IMR-90 (cell line): ENCODE measurements around the gene PIP5K1B. TPM values are rescaled to one million over a fixed set of nuclear protein-coding genes. Genes with fewer than 3 reads are reported as not detected.

Source experiments
- ATAC-seq: fragments of 200-7000 bp; cut with Tn5 transposase; 2 replicates; pipeline ENCODE4 v1.9.1; 2020; ENCODE audit warnings: low read depth, mild to moderate bottlenecking, moderate library complexity
- BruUV-seq: library from RNA; stranded (reverse); fragments of 400-500 nt; replicated peaks from 2 replicates; lab custom pipeline; 2021; lab: Mats Ljungman, UMichigan
- CTCF ChIA-PET: fragments of 300-600 bp; formaldehyde crosslinking; extraction: SDS; loops from one replicate; lab custom pipeline; 2021; ENCODE audit warnings: antibody characterized with exemption; lab: Yijun Ruan, JAX
- POLR2A ChIA-PET: fragments of 300-600 bp; sonication (Branson Sonifier 250); formaldehyde crosslinking; loops from one replicate; lab custom pipeline; 2022; ENCODE audit warnings: antibody characterized with exemption; ENCODE audit not compliant: unreplicated experiment; lab: Charles Lee
- DNase-seq: peaks from one replicate; pipeline ENCODE4 v3.0.0; 2013
- H2AFZ ChIP-seq: replicated peaks from 2 replicates; pipeline ENCODE3; 2013; ENCODE audit warnings: low read length, mild to moderate bottlenecking; ENCODE audit not compliant: poor library complexity
- H2AK5ac ChIP-seq: 2 replicates; pipeline ENCODE4 v1.6.1; 2013; ENCODE audit warnings: low read depth, low read length, inconsistent platforms
- H2AK9ac ChIP-seq: replicated peaks from 2 replicates; pipeline ENCODE3; 2013; ENCODE audit warnings: mild to moderate bottlenecking, low read depth, low read length, moderate library complexity; ENCODE audit not compliant: poor library complexity
- H2BK120ac ChIP-seq: 2 replicates; pipeline ENCODE4 v1.6.1; 2013; ENCODE audit warnings: low read depth, low read length, inconsistent platforms
- H2BK15ac ChIP-seq: 3 replicates; pipeline ENCODE4 v1.6.1; 2013; ENCODE audit warnings: low read depth, low read length, inconsistent platforms
- H2BK20ac ChIP-seq: 2 replicates; pipeline ENCODE4 v1.6.1; 2013; ENCODE audit warnings: low read depth, mild to moderate bottlenecking, inconsistent platforms, low read length, moderate library complexity
- H2BK5ac ChIP-seq: 2 replicates; pipeline ENCODE4 v1.6.1; 2013; ENCODE audit warnings: mild to moderate bottlenecking, low read depth, low read length, inconsistent platforms; ENCODE audit not compliant: poor library complexity, severe bottlenecking
- H3K14ac ChIP-seq: replicated peaks from 2 replicates; pipeline ENCODE4 v1.6.1; 2013; ENCODE audit warnings: low read depth, low read length, inconsistent platforms
- H3K18ac ChIP-seq: 2 replicates; pipeline ENCODE4 v1.6.1; 2013; ENCODE audit warnings: low read depth, low read length, control low read depth
- H3K23ac ChIP-seq: 2 replicates; pipeline ENCODE4 v1.6.1; 2013; ENCODE audit warnings: low read depth, low read length, inconsistent platforms
- H3K27ac ChIP-seq: 2 replicates; pipeline ENCODE4 v1.5.1; 2013; ENCODE audit warnings: mild to moderate bottlenecking, control low read depth, low read length; ENCODE audit not compliant: insufficient read depth
- H3K27me3 ChIP-seq: 2 replicates; pipeline ENCODE4 v1.6.1; 2013; ENCODE audit warnings: low read length; ENCODE audit not compliant: control insufficient read depth, insufficient read depth
- H3K36me3 ChIP-seq: 2 replicates; pipeline ENCODE4 v1.6.1; 2013; ENCODE audit warnings: low read length, mixed read lengths; ENCODE audit not compliant: control insufficient read depth, insufficient read depth
- H3K4ac ChIP-seq: 2 replicates; pipeline ENCODE4 v1.6.1; 2013; ENCODE audit warnings: low read depth, low read length, inconsistent platforms
- H3K4me1 ChIP-seq: 2 replicates; pipeline ENCODE4 v1.6.1; 2013; ENCODE audit warnings: low read length, mixed read lengths; ENCODE audit not compliant: control insufficient read depth, insufficient read depth
- H3K4me2 ChIP-seq: 2 replicates; pipeline ENCODE4 v1.6.1; 2013; ENCODE audit warnings: low read depth, mild to moderate bottlenecking, control low read depth, low read length, moderate library complexity
- H3K4me3 ChIP-seq: 2 replicates; pipeline ENCODE4 v1.5.1; 2013; ENCODE audit warnings: low read depth, mild to moderate bottlenecking, control low read depth, low read length, moderate library complexity; ENCODE audit not compliant: insufficient read depth
- H3K56ac ChIP-seq: 2 replicates; pipeline ENCODE4 v1.6.1; 2013; ENCODE audit warnings: low read length, inconsistent platforms; ENCODE audit not compliant: insufficient read depth; ENCODE audit errors: extremely low read depth
- H3K79me1 ChIP-seq, 2 experiments: 2 replicates each; pipeline ENCODE4 v1.6.1; 2013; ENCODE audit warnings: low read length in 2 of 2, inconsistent platforms in 1 of 2, low read depth in 1 of 2
- H3K9ac ChIP-seq: 2 replicates; pipeline ENCODE4 v1.6.1; 2013; ENCODE audit warnings: low read depth, low read length, control low read depth
- H3K9me1 ChIP-seq: 2 replicates; pipeline ENCODE4 v1.6.1; 2013; ENCODE audit warnings: low read length, inconsistent platforms; ENCODE audit not compliant: insufficient read depth
- H3K9me3 ChIP-seq: 2 replicates; pipeline ENCODE4 v1.6.1; 2013; ENCODE audit warnings: low read length; ENCODE audit not compliant: control insufficient read depth, insufficient read depth
- H4K20me1 ChIP-seq: 2 replicates; pipeline ENCODE4 v1.6.1; 2013; ENCODE audit warnings: low read length, inconsistent platforms; ENCODE audit not compliant: insufficient read depth
- H4K5ac ChIP-seq: 2 replicates; pipeline ENCODE4 v1.6.1; 2013; ENCODE audit warnings: mild to moderate bottlenecking, low read depth, low read length, control low read depth
- H4K8ac ChIP-seq, 2 experiments: 2 replicates each; pipeline ENCODE4 v1.6.1; 2013; ENCODE audit warnings: low read depth in 2 of 2, low read length in 2 of 2, control low read depth in 1 of 2, inconsistent platforms in 1 of 2
- H4K91ac ChIP-seq: 2 replicates; pipeline ENCODE4 v1.6.1; 2013; ENCODE audit warnings: low read depth, low read length, inconsistent platforms; ENCODE audit not compliant: insufficient read depth
- BHLHE40 ChIP-seq: fragments of 150-350 bp; IDR thresholded peaks from 2 replicates; pipeline ENCODE4 v1.6.1; 2016; ENCODE audit warnings: mild to moderate bottlenecking, low read depth, low read length
- MAZ ChIP-seq: IDR thresholded peaks from 2 replicates; pipeline ENCODE4 v1.6.1; 2012; ENCODE audit warnings: low read depth, mild to moderate bottlenecking, low read length, improper control_type of control experiment, moderate library complexity, borderline replicate concordance
- WGBS, 2 experiments: methylation state at CpG; one replicate each; pipeline versions ENCODE4 v1.1.5 to v1.1.7; 2013; ENCODE audit warnings: missing lambda C conversion rate in 2 of 2; ENCODE audit not compliant: insufficient read length in 1 of 2; ENCODE audit errors: extremely low coverage in 2 of 2; 5-methylcytosine and 5-hydroxymethylcytosine counted together
- dilution Hi-C: fragments of 300-500 bp; cut with HindIII; formaldehyde crosslinking; loops from one replicate; pipeline ENCODE4 v1.14.3; 2018; ENCODE audit warnings: low sequenced_read_pairs; ENCODE audit not compliant: unreplicated experiment
- in situ Hi-C: fragments of 300-500 bp; cut with MboI; formaldehyde crosslinking; loops from 3 replicates; pipeline ENCODE4 v1.14.3; 2019; ENCODE audit warnings: low sequenced_read_pairs, inconsistent platforms, mixed read lengths
- intact Hi-C: fragments of 100-400 bp; cut with micrococcal nuclease; formaldehyde crosslinking; loops from 2 replicates; pipeline ENCODE4 v1.10.0; 2022
- polyA plus RNA-seq, 3 experiments: library from polyadenylated mRNA; depleted of rRNA; stranded (reverse); fragments of >200 nt; gene quantifications; 2 replicates each; pipeline ENCODE4 v1.2.3, GENCODE V29; 2012; ENCODE audit warnings: low replicate concordance in 1 of 3
- total RNA-seq: library from RNA; depleted of rRNA; stranded (reverse); fragments of >200 nt; gene quantifications from 2 replicates; pipeline ENCODE4 v1.2.3, GENCODE V29; 2012

PIP5K1B gene
- total and polyA plus RNA-seq, 2 of the 4 experiments (the other 2 are of a cell fraction), result not detected

- Histone ChIP-seq H4K5ac (no peak overlapping the region), H3K79me1 (no peaks in the 10 kb centered on the region), H3K4ac (no peak overlapping the region), H2BK5ac (no peak overlapping the region), H3K4me2 (no peak overlapping the region), H2BK20ac (no peak overlapping the region), H3K27me3 (no peaks in the 10 kb centered on the region; the same call in 1 of the 2 replicates), H3K18ac (no peak overlapping the region), H2AFZ (no peak overlapping the region), H3K9me3 (no peaks in the 10 kb centered on the region), H3K27ac (no peak overlapping the region), H2AK9ac (no peak overlapping the region), H3K56ac (no peak overlapping the region), H3K9me1 (no peaks in the 10 kb centered on the region), H4K20me1 (no peaks in the 10 kb centered on the region), H3K36me3 (no peaks in the 10 kb centered on the region), H3K23ac (no peak overlapping the region), H4K8ac (no peak overlapping the region), H4K91ac (no peak overlapping the region), H3K4me1 (no peaks in the 10 kb centered on the region), H3K9ac (no peak overlapping the region), H2BK15ac (no peak overlapping the region), H3K14ac (no peak overlapping the region), H3K4me3 (no peak overlapping the region), H2AK5ac (no peak overlapping the region), H2BK120ac (no peak overlapping the region)
- intact Hi-C loops (no loop called here), in situ Hi-C loops (no loop called here), dilution Hi-C loops (no loop called here)
- DNase-seq, result no peak
- 76% methylated on average over 2 of the region's 7 CpGs; no CpG with 5 or more reads in 1 of the 2 experiments for WGBS, 2 experiments
- no peak for ATAC-seq
- no TSS peak for BruUV-seq
- TF ChIP-seq BHLHE40 (no peak), MAZ (no peak)
- ChIA-PET POLR2A (no interaction called here), CTCF (no interaction called here)
Measured at GRCh38 chr9:68720656-68721313, 15.7 kb downstream of the PIP5K1B start.
